ENCODE results near the gene ROBO1.

- TF ChIP-seq EZH2phosphoT487 (IDR thresholded peaks at IDR 0.05; ENCODE audit: borderline replicate concordance, low read length), result no peak
- no peak for TF ChIP-seq CTCF (conservative IDR thresholded peaks at IDR 0.05; ENCODE audit: low read depth, low read length)
These were observed 605.9 kb downstream of the ROBO1 start for GRCh38 chr3:79161941-79162340.

All from PC-3 (cell line).